ENCODE data around the gene RPS3.
"Not testable (repeated sequence)": the region's sequence is repeated elsewhere in the genome, so short reads cannot be mapped to it uniquely, and the experiment has no call there.

The RPS3 gene

GRCh38 chr11:75399344-75400145, at the start of gene RPS3:
Gene RPS3, plus strand, starts transcription at chr11:75399518. Its CDS starts 30 bp downstream, at chr11:75399548.
- peak within 1 kb of the TSS; percentile 85 for H3K27ac ChIP-seq (ENCODE audit: low read length)
- H3K4me3 ChIP-seq (ENCODE audit: low read length): peak within 1 kb of the TSS; percentile 89
- H3K9me3 ChIP-seq (ENCODE audit: insufficient read depth, low read depth, low read length): no peaks in the 10 kb centered on the region
- peaks cover 13% of the 10 kb centered on the region for H3K4me1 ChIP-seq (ENCODE audit: insufficient read depth, low read length)
- peak within 1 kb of the TSS; percentile 99 for H3K9ac ChIP-seq (ENCODE audit: low read depth, low read length)
- no peaks in the 10 kb centered on the region; the same call in 1 of the 2 replicates for H3K27me3 ChIP-seq (ENCODE audit: insufficient read depth, low read length)
- H3K36me3 ChIP-seq (ENCODE audit: insufficient read depth, low read depth, low read length): peaks cover 49% of the 10 kb centered on the region

GRCh38 chr11:75349521-75350116, 49.7 kb upstream of the RPS3 start:
- no peak overlapping the region for H3K9ac ChIP-seq (ENCODE audit: low read depth, low read length)
- no peaks in the 10 kb centered on the region for H3K36me3 ChIP-seq (ENCODE audit: insufficient read depth, low read depth, low read length)
- no peak overlapping the region for H3K4me3 ChIP-seq (ENCODE audit: low read length)
- no peaks in the 10 kb centered on the region for H3K9me3 ChIP-seq (ENCODE audit: insufficient read depth, low read depth, low read length)
- no peak overlapping the region for H3K27ac ChIP-seq (ENCODE audit: low read length)
- peaks cover 26% of the 10 kb centered on the region for H3K4me1 ChIP-seq (ENCODE audit: insufficient read depth, low read length)
- H3K27me3 ChIP-seq (ENCODE audit: insufficient read depth, low read length): peaks cover 29% of the 10 kb centered on the region

- Histone ChIP-seq H3K4me1 (ENCODE audit: insufficient read depth, low read length) (peaks cover 26% of the 10 kb centered on the region), H3K27ac (ENCODE audit: low read length) (no peak overlapping the region), H3K36me3 (ENCODE audit: insufficient read depth, low read depth, low read length) (no peaks in the 10 kb centered on the region), H3K9me3 (ENCODE audit: insufficient read depth, low read depth, low read length) (no peaks in the 10 kb centered on the region), H3K9ac (ENCODE audit: low read depth, low read length) (no peak overlapping the region), H3K4me3 (ENCODE audit: low read length) (peak overlapping the region; percentile 71), H3K27me3 (ENCODE audit: insufficient read depth, low read length) (peaks cover 29% of the 10 kb centered on the region)
Observed at GRCh38 chr11:75350122-75350742, 49.1 kb upstream of the RPS3 start.

GRCh38 chr11:75350743-75351540, 48.4 kb upstream of the RPS3 start:
- Histone ChIP-seq H3K9ac (ENCODE audit: low read depth, low read length) (peak overlapping the region; percentile 62; the same call in 1 of the 2 replicates), H3K9me3 (ENCODE audit: insufficient read depth, low read depth, low read length) (no peaks in the 10 kb centered on the region), H3K27ac (ENCODE audit: low read length) (no peak overlapping the region), H3K27me3 (ENCODE audit: insufficient read depth, low read length) (peaks cover 29% of the 10 kb centered on the region), H3K4me1 (ENCODE audit: insufficient read depth, low read length) (peaks cover 26% of the 10 kb centered on the region), H3K36me3 (ENCODE audit: insufficient read depth, low read depth, low read length) (no peaks in the 10 kb centered on the region), H3K4me3 (ENCODE audit: low read length) (peak overlapping the region; percentile 71)

GRCh38 chr11:75351541-75351790, 47.9 kb upstream of the RPS3 start, which contains the start of gene ARRB1:
Gene ARRB1, minus strand, starts transcription at chr11:75351661. Its CDS starts 54 bp downstream, at chr11:75351607.
- peak within 1 kb of the TSS; percentile 71 for H3K4me3 ChIP-seq (ENCODE audit: low read length)
- no peaks in the 10 kb centered on the region for H3K9me3 ChIP-seq (ENCODE audit: insufficient read depth, low read depth, low read length)
- H3K9ac ChIP-seq (ENCODE audit: low read depth, low read length): peak within 1 kb of the TSS; percentile 62
- H3K36me3 ChIP-seq (ENCODE audit: insufficient read depth, low read depth, low read length): no peaks in the 10 kb centered on the region
- H3K27me3 ChIP-seq (ENCODE audit: insufficient read depth, low read length): peaks cover 29% of the 10 kb centered on the region
- H3K4me1 ChIP-seq (ENCODE audit: insufficient read depth, low read length): peaks cover 26% of the 10 kb centered on the region
- no peak within 1 kb of the TSS for H3K27ac ChIP-seq (ENCODE audit: low read length)

- peak overlapping the region; percentile 59 for H3K9ac ChIP-seq (ENCODE audit: low read depth, low read length)
- H3K4me1 ChIP-seq (ENCODE audit: insufficient read depth, low read length): peaks cover 26% of the 10 kb centered on the region
- H3K4me3 ChIP-seq (ENCODE audit: low read length): peak overlapping the region; percentile 71
- no peak overlapping the region for H3K27ac ChIP-seq (ENCODE audit: low read length)
- no peaks in the 10 kb centered on the region for H3K36me3 ChIP-seq (ENCODE audit: insufficient read depth, low read depth, low read length)
- no peaks in the 10 kb centered on the region for H3K9me3 ChIP-seq (ENCODE audit: insufficient read depth, low read depth, low read length)
- peaks cover 29% of the 10 kb centered on the region for H3K27me3 ChIP-seq (ENCODE audit: insufficient read depth, low read length)
Observed at GRCh38 chr11:75351791-75352587, 47.3 kb upstream of the RPS3 start.

- Histone ChIP-seq H3K27ac (ENCODE audit: low read length) (no peak overlapping the region), H3K4me3 (ENCODE audit: low read length) (peak overlapping the region; percentile 71), H3K9me3 (ENCODE audit: insufficient read depth, low read depth, low read length) (no peaks in the 10 kb centered on the region), H3K27me3 (ENCODE audit: insufficient read depth, low read length) (peaks cover 29% of the 10 kb centered on the region), H3K36me3 (ENCODE audit: insufficient read depth, low read depth, low read length) (no peaks in the 10 kb centered on the region), H3K4me1 (ENCODE audit: insufficient read depth, low read length) (peaks cover 26% of the 10 kb centered on the region), H3K9ac (ENCODE audit: low read depth, low read length) (no peak overlapping the region)
Observed at GRCh38 chr11:75352588-75353206, 46.6 kb upstream of the RPS3 start.

GRCh38 chr11:75355051-75355450, 44.3 kb upstream of the RPS3 start:
- no peak overlapping the region for H3K4me3 ChIP-seq (ENCODE audit: low read length)
- H3K9me3 ChIP-seq (ENCODE audit: insufficient read depth, low read depth, low read length): no peaks in the 10 kb centered on the region
- H3K4me1 ChIP-seq (ENCODE audit: insufficient read depth, low read length): peaks cover 17% of the 10 kb centered on the region
- H3K36me3 ChIP-seq (ENCODE audit: insufficient read depth, low read depth, low read length): no peaks in the 10 kb centered on the region
- H3K9ac ChIP-seq (ENCODE audit: low read depth, low read length): no peak overlapping the region
- peaks cover 27% of the 10 kb centered on the region for H3K27me3 ChIP-seq (ENCODE audit: insufficient read depth, low read length)
- no peak overlapping the region for H3K27ac ChIP-seq (ENCODE audit: low read length)

GRCh38 chr11:75356613-75357012, 42.7 kb upstream of the RPS3 start:
- H3K27me3 ChIP-seq (ENCODE audit: insufficient read depth, low read length): peaks cover 13% of the 10 kb centered on the region
- no peak overlapping the region for H3K27ac ChIP-seq (ENCODE audit: low read length)
- H3K4me1 ChIP-seq (ENCODE audit: insufficient read depth, low read length): peaks cover 8% of the 10 kb centered on the region
- no peaks in the 10 kb centered on the region for H3K9me3 ChIP-seq (ENCODE audit: insufficient read depth, low read depth, low read length)
- no peak overlapping the region for H3K4me3 ChIP-seq (ENCODE audit: low read length)
- no peak overlapping the region for H3K9ac ChIP-seq (ENCODE audit: low read depth, low read length)
- H3K36me3 ChIP-seq (ENCODE audit: insufficient read depth, low read depth, low read length): no peaks in the 10 kb centered on the region

GRCh38 chr11:75362285-75362684, 37.0 kb upstream of the RPS3 start:
- not testable (repeated sequence) for H3K4me1 ChIP-seq (ENCODE audit: insufficient read depth, low read length); H3K9ac ChIP-seq (ENCODE audit: low read depth, low read length); H3K27me3 ChIP-seq (ENCODE audit: insufficient read depth, low read length); H3K27ac ChIP-seq (ENCODE audit: low read length); H3K4me3 ChIP-seq (ENCODE audit: low read length); H3K36me3 ChIP-seq (ENCODE audit: insufficient read depth, low read depth, low read length); H3K9me3 ChIP-seq (ENCODE audit: insufficient read depth, low read depth, low read length)
